GM19395 (cell line): ENCODE measurements around the gene VMP1.
"Not testable (repeated sequence)": the region's sequence is repeated elsewhere in the genome, so short reads cannot be mapped to it uniquely, and the experiment has no call there.

Source experiments
- ATAC-seq: cut with Tn5 transposase; IDR thresholded peaks from one replicate; pipeline ENCODE4 v1.9.1; 2021; ENCODE audit warnings: mild to moderate bottlenecking, moderate library complexity; ENCODE audit not compliant: unreplicated experiment

The VMP1 gene

GRCh38 chr17:59753522-59754467, 46.3 kb downstream of the VMP1 start:
- no peak for ATAC-seq

- no peak for ATAC-seq
Observed at GRCh38 chr17:59754552-59754951, 47.1 kb downstream of the VMP1 start.

GRCh38 chr17:59755069-59755468, 47.6 kb downstream of the VMP1 start:
- not testable (repeated sequence) for ATAC-seq

GRCh38 chr17:59756236-59756818, 48.9 kb downstream of the VMP1 start:
- no peak for ATAC-seq

- ATAC-seq = no peak
Observed at GRCh38 chr17:59757043-59757442, 49.6 kb downstream of the VMP1 start.

- ATAC-seq = no peak
Observed at GRCh38 chr17:59757470-59757869, 50.0 kb downstream of the VMP1 start.

- ATAC-seq = no peak
Observed at GRCh38 chr17:59757881-59758385, 50.5 kb downstream of the VMP1 start.

GRCh38 chr17:59758998-59759651, 51.7 kb downstream of the VMP1 start:
- not testable (repeated sequence) for ATAC-seq

GRCh38 chr17:59760160-59760559, 52.7 kb downstream of the VMP1 start:
- ATAC-seq = no peak

GRCh38 chr17:59761385-59762048, 54.1 kb downstream of the VMP1 start:
- ATAC-seq = no peak

GRCh38 chr17:59762049-59762823, 54.8 kb downstream of the VMP1 start:
- ATAC-seq = no peak

GRCh38 chr17:59762824-59763374, 55.4 kb downstream of the VMP1 start:
- no peak for ATAC-seq

GRCh38 chr17:59763861-59764260, 56.4 kb downstream of the VMP1 start:
- ATAC-seq = no peak

- no peak for ATAC-seq
Observed at GRCh38 chr17:59764292-59764741, 56.9 kb downstream of the VMP1 start.

- no peak for ATAC-seq
Observed at GRCh38 chr17:59765038-59765437, 57.6 kb downstream of the VMP1 start.

- no peak for ATAC-seq
Observed at GRCh38 chr17:59766491-59766890, 59.0 kb downstream of the VMP1 start.

- ATAC-seq = no peak
Observed at GRCh38 chr17:59767176-59767575, 59.7 kb downstream of the VMP1 start.

GRCh38 chr17:59769887-59770286, 62.4 kb downstream of the VMP1 start:
- no peak for ATAC-seq

- ATAC-seq = no peak
Observed at GRCh38 chr17:59771093-59771492, 63.6 kb downstream of the VMP1 start.
